Measurements from ENCODE around the gene CHMP2A.

DNA sequence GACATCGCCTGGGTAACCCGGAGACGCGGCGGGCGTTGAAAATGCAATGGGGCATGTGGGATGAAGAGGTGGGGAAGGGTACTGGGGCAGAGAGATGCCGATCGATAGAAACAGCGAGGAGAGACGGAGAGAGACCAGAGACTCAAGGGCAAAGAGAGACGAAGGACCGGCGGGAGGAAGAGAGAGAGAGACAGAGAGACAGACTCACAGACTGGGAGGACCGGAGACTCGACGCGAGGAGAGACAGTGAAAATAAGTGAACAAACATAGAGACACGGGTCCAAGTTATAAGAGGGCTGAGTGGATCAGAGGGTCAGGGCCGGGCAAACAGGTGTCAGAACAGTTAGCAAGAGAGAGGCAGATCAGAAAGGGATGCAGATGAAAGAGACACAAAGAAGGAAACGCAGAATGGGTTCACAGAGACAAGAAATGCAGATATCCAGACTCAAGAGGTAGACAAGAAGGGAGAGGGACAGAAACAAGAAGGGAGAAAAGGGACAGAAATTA is 18.8 kb upstream of the CHMP2A start:
- TF ChIP-seq, protein P1, sequence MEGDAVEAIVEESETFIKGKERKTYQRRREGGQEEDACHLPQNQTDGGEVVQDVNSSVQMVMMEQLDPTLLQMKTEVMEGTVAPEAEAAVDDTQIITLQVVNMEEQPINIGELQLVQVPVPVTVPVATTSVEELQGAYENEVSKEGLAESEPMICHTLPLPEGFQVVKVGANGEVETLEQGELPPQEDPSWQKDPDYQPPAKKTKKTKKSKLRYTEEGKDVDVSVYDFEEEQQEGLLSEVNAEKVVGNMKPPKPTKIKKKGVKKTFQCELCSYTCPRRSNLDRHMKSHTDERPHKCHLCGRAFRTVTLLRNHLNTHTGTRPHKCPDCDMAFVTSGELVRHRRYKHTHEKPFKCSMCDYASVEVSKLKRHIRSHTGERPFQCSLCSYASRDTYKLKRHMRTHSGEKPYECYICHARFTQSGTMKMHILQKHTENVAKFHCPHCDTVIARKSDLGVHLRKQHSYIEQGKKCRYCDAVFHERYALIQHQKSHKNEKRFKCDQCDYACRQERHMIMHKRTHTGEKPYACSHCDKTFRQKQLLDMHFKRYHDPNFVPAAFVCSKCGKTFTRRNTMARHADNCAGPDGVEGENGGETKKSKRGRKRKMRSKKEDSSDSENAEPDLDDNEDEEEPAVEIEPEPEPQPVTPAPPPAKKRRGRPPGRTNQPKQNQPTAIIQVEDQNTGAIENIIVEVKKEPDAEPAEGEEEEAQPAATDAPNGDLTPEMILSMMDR (IDR thresholded peaks at IDR 0.05; ENCODE audit: insufficient read depth, low read length, poor library complexity, severe bottlenecking): no peak
- no peak for TF ChIP-seq EZH2phosphoT487 (conservative IDR thresholded peaks at IDR 0.05; ENCODE audit: low read length)

Measured in SU-DHL-6 (cell line).